Parathyroid adenoma (tissue), 2 donors: ENCODE results near the gene NAMPT.
"Not testable (repeated sequence)": the region's sequence is repeated elsewhere in the genome, so short reads cannot be mapped to it uniquely, and the experiment has no call there.

Experiments
- H2AFZ ChIP-seq: fragments of 300-600 bp; sonication (generic); one replicate; pipeline ENCODE4 v1.7.0; 2017; ENCODE audit warnings: antibody characterized with exemption, mild to moderate bottlenecking
- H3K27ac ChIP-seq: fragments of 300-600 bp; sonication (generic); one replicate; pipeline ENCODE4 v1.7.0; 2017
- H3K27me3 ChIP-seq: fragments of 300-600 bp; sonication (generic); one replicate; pipeline ENCODE4 v1.7.0; 2017; ENCODE audit warnings: low read length; ENCODE audit not compliant: control insufficient read depth, insufficient read depth
- H3K36me3 ChIP-seq: fragments of 300-600 bp; sonication (generic); one replicate; pipeline ENCODE4 v1.7.0; 2017; ENCODE audit warnings: low read length; ENCODE audit not compliant: control insufficient read depth, insufficient read depth
- H3K4me1 ChIP-seq: fragments of 300-600 bp; sonication (generic); one replicate; pipeline ENCODE4 v1.7.0; 2017; ENCODE audit warnings: control low read depth
- H3K4me2 ChIP-seq: fragments of 300-600 bp; sonication (generic); one replicate; pipeline ENCODE4 v1.7.0; 2017; ENCODE audit warnings: low read length
- H3K4me3 ChIP-seq: fragments of 300-600 bp; sonication (generic); one replicate; pipeline ENCODE4 v1.7.0; 2017; ENCODE audit warnings: low read depth, low read length
- H3K79me2 ChIP-seq: fragments of 300-600 bp; sonication (generic); one replicate; pipeline ENCODE4 v1.7.0; 2017; ENCODE audit warnings: control low read depth
- H3K9ac ChIP-seq: fragments of 300-600 bp; sonication (generic); one replicate; pipeline ENCODE4 v1.7.0; 2017; ENCODE audit warnings: mild to moderate bottlenecking
- H3K9me3 ChIP-seq: fragments of 300-600 bp; sonication (generic); one replicate; pipeline ENCODE4 v1.7.0; 2017; ENCODE audit warnings: low read length; ENCODE audit not compliant: control insufficient read depth
- CTCF ChIP-seq: fragments of 300-600 bp; sonication (generic); IDR thresholded peaks from one replicate; pipeline ENCODE4 v1.7.0; 2017; ENCODE audit warnings: antibody characterized with exemption, mild to moderate bottlenecking
- donor health status: primary hyperparathyroidism.

The NAMPT gene

GRCh38 chr7:106305732-106306131 lies 20.9 kb upstream of the NAMPT start:
- no peak for TF ChIP-seq CTCF
- no peaks in the 10 kb centered on the region for H3K79me2 ChIP-seq
- no peaks in the 10 kb centered on the region for H3K27me3 ChIP-seq
- no peak overlapping the region for H3K4me3 ChIP-seq
- H3K4me2 ChIP-seq: no peak overlapping the region
- no peaks in the 10 kb centered on the region for H3K4me1 ChIP-seq
- H3K9me3 ChIP-seq: no peaks in the 10 kb centered on the region
- no peak overlapping the region for H2AFZ ChIP-seq
- H3K9ac ChIP-seq: no peak overlapping the region
- no peak overlapping the region for H3K27ac ChIP-seq
- no peaks in the 10 kb centered on the region for H3K36me3 ChIP-seq

- Histone ChIP-seq H3K9ac (no peak overlapping the region), H3K79me2 (no peaks in the 10 kb centered on the region), H3K27ac (no peak overlapping the region), H3K9me3 (no peaks in the 10 kb centered on the region), H3K27me3 (no peaks in the 10 kb centered on the region), H2AFZ (no peak overlapping the region), H3K4me3 (no peak overlapping the region), H3K36me3 (no peaks in the 10 kb centered on the region), H3K4me2 (no peak overlapping the region), H3K4me1 (no peaks in the 10 kb centered on the region)
- no peak for TF ChIP-seq CTCF
Observed at GRCh38 chr7:106304568-106304967, 19.8 kb upstream of the NAMPT start.

GRCh38 chr7:106298631-106299030 lies 13.8 kb upstream of the NAMPT start:
- H3K36me3 ChIP-seq, H3K4me1 ChIP-seq, H3K9me3 ChIP-seq, H3K27ac ChIP-seq, H3K4me3 ChIP-seq, H3K4me2 ChIP-seq, H3K27me3 ChIP-seq, H2AFZ ChIP-seq, H3K79me2 ChIP-seq, H3K9ac ChIP-seq: not testable (repeated sequence)

- not testable (repeated sequence) for H2AFZ ChIP-seq, H3K4me3 ChIP-seq, H3K9ac ChIP-seq, H3K27me3 ChIP-seq, H3K4me2 ChIP-seq, H3K4me1 ChIP-seq, H3K79me2 ChIP-seq, H3K36me3 ChIP-seq, H3K9me3 ChIP-seq, H3K27ac ChIP-seq
Observed at GRCh38 chr7:106298155-106298554, 13.4 kb upstream of the NAMPT start.

GRCh38 chr7:106294334-106294733 lies 9.6 kb upstream of the NAMPT start:
- no peak overlapping the region for H3K9ac ChIP-seq
- H3K27ac ChIP-seq: no peak overlapping the region
- no peak for TF ChIP-seq CTCF
- no peaks in the 10 kb centered on the region for H3K9me3 ChIP-seq
- H3K79me2 ChIP-seq: no peaks in the 10 kb centered on the region
- no peaks in the 10 kb centered on the region for H3K27me3 ChIP-seq
- no peaks in the 10 kb centered on the region for H3K36me3 ChIP-seq
- no peaks in the 10 kb centered on the region for H3K4me1 ChIP-seq
- no peak overlapping the region for H3K4me2 ChIP-seq
- H3K4me3 ChIP-seq: no peak overlapping the region
- H2AFZ ChIP-seq: no peak overlapping the region

GRCh38 chr7:106291247-106291646 lies 6.5 kb upstream of the NAMPT start:
- TF ChIP-seq CTCF: no peak
- H3K9me3 ChIP-seq: no peaks in the 10 kb centered on the region
- H3K36me3 ChIP-seq: no peaks in the 10 kb centered on the region
- no peaks in the 10 kb centered on the region for H3K79me2 ChIP-seq
- H3K9ac ChIP-seq: no peak overlapping the region
- no peak overlapping the region for H2AFZ ChIP-seq
- H3K4me2 ChIP-seq: no peak overlapping the region
- H3K27me3 ChIP-seq: no peaks in the 10 kb centered on the region
- H3K27ac ChIP-seq: no peak overlapping the region
- H3K4me1 ChIP-seq: no peaks in the 10 kb centered on the region
- no peak overlapping the region for H3K4me3 ChIP-seq
